ENCODE measurements around the gene TTLL11. TPM values are rescaled to one million over a fixed set of nuclear protein-coding genes. Genes with fewer than 3 reads are reported as not detected.

Gene TTLL11
- total RNA-seq, 6 experiments from 2014 or later = 6.9 to 10.2 (median 8.3) TPM

DNA sequence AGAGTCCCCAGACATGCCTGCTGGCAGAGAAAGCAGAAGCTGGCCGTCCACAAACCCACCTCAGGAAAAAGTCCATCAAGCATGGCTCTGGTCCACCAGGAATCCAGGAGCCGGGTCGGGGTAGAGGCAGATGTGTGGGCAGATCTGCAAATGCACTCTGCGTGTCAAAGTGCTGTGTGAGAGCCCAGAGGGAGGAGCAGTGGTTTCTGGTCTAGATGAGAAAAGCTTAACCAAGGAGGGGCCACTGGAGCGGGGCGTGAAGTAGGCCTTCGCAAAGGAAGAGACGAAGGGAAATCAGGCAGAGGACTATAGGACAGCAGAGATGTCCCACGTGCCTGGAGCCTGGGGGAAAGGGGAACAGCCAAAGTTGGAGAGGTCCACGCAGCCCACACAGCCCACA, 40.0 kb downstream of the TTLL11 start:
- H3K4me1 Mint-ChIP-seq (ENCODE audit: low read depth) = peaks cover 21% of the 10 kb centered on the region
- TF ChIP-seq, protein P1, sequence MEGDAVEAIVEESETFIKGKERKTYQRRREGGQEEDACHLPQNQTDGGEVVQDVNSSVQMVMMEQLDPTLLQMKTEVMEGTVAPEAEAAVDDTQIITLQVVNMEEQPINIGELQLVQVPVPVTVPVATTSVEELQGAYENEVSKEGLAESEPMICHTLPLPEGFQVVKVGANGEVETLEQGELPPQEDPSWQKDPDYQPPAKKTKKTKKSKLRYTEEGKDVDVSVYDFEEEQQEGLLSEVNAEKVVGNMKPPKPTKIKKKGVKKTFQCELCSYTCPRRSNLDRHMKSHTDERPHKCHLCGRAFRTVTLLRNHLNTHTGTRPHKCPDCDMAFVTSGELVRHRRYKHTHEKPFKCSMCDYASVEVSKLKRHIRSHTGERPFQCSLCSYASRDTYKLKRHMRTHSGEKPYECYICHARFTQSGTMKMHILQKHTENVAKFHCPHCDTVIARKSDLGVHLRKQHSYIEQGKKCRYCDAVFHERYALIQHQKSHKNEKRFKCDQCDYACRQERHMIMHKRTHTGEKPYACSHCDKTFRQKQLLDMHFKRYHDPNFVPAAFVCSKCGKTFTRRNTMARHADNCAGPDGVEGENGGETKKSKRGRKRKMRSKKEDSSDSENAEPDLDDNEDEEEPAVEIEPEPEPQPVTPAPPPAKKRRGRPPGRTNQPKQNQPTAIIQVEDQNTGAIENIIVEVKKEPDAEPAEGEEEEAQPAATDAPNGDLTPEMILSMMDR (IDR thresholded peaks at IDR 0.05) = no peak
- no peak for DNase-seq
- H3K4me3 Mint-ChIP-seq = no peak overlapping the region
- no peaks in the 10 kb centered on the region; the same call in 1 of the 2 replicates for H3K27me3 Mint-ChIP-seq (ENCODE audit: insufficient read depth)
- no peaks in the 10 kb centered on the region for H3K9me3 Mint-ChIP-seq
- H3K27ac Mint-ChIP-seq = no peak overlapping the region
- peaks cover 4% of the 10 kb centered on the region; the same call in 1 of the 2 replicates for H3K36me3 Mint-ChIP-seq (ENCODE audit: low read depth)

DNA sequence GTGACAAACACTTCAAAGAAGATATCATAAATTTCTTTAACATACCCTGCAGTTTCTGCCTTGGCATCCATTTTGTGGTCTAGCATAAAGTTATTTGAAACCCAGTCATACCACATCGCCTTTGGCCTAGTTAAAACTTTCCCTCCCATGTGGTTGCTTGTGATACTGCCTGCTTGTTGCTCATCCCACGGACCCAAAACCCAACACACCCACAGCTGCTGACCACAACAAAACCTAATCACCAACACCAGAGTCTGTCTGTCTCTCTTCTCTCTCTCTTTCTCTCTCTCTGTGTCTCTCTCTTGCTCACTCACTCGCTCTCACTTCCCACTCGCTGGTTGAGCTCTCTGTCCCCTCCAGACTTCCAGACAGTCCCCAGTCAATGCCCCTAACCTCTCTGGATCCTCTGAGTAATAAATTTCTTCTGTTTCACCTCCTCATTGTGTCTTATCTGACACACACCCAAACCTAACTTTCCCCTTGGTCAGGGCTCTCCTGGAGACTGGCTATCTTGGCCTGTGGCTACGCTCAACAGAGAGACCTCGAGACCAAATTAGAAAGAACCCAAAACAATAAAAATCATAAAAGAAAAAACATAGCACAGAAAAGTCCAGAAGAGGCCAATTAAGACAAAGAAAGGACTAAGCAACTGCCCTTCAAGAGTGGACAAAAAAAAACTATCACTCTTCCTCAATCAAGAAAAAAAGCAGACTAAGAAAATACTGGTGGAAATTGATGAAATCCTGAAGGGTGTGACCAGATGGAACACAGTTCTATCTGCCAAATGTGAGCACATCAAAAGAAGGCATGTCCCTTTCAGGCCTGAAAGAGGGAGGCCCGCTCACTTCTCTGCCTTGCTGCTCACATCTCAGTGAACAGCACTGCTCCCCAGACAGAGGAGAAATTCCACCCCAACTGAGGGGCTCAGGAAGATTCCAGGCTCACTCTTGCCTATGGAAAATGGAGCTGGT, 41.5 kb downstream of the TTLL11 start:
- Mint-ChIP-seq H3K9me3 (no peaks in the 10 kb centered on the region), H3K27me3 (ENCODE audit: insufficient read depth) (no peaks in the 10 kb centered on the region), H3K36me3 (ENCODE audit: low read depth) (peaks cover 4% of the 10 kb centered on the region; the same call in 1 of the 2 replicates), H3K4me3 (peak overlapping the region; percentile 0; the same call in 1 of the 2 replicates), H3K4me1 (ENCODE audit: low read depth) (peaks cover 16% of the 10 kb centered on the region), H3K27ac (peak overlapping the region; percentile 29; the same call in 1 of the 2 replicates)
- TF ChIP-seq, protein P1 (IDR thresholded peaks at IDR 0.05) = no peak
- DNase-seq = peak; percentile 31

- H3K4me1 Mint-ChIP-seq (ENCODE audit: low read depth) = peaks cover 16% of the 10 kb centered on the region
- H3K9me3 Mint-ChIP-seq = no peaks in the 10 kb centered on the region
- no peak overlapping the region for H3K27ac Mint-ChIP-seq
- DNase-seq = no peak
- TF ChIP-seq, protein P1 (IDR thresholded peaks at IDR 0.05) = no peak
- no peaks in the 10 kb centered on the region for H3K27me3 Mint-ChIP-seq (ENCODE audit: insufficient read depth)
- peaks cover 14% of the 10 kb centered on the region for H3K36me3 Mint-ChIP-seq (ENCODE audit: low read depth)
- no peak overlapping the region for H3K4me3 Mint-ChIP-seq
Observed at GRCh38 chr9:122050167-122050566, 42.9 kb downstream of the TTLL11 start.

DNA sequence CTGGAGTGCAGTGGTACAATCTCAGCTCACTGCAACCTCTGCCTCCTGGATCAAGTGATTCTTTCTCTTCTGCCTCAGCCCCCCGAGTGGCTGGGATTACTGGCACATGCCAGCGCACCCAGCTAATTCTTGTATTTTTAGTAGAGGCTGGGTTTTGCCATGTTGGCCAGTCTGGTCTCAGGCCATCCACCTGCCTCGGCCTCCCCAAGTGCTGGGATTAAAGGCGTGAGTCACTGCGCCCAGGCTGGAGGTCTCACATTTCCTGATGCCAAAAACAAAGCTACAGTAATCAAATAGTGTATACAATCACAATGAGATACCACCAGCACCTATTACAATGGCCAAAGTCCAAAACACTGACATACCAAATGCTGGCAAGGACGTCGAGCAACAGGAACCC, 51.1 kb downstream of the TTLL11 start:
- H3K4me3 Mint-ChIP-seq = no peak overlapping the region
- H3K27ac Mint-ChIP-seq = no peak overlapping the region
- peaks cover 10% of the 10 kb centered on the region for H3K36me3 Mint-ChIP-seq (ENCODE audit: low read depth)
- DNase-seq = no peak
- no peaks in the 10 kb centered on the region for H3K9me3 Mint-ChIP-seq
- H3K27me3 Mint-ChIP-seq (ENCODE audit: insufficient read depth) = no peaks in the 10 kb centered on the region
- H3K4me1 Mint-ChIP-seq (ENCODE audit: low read depth) = peaks cover 31% of the 10 kb centered on the region
- TF ChIP-seq, protein P1 (IDR thresholded peaks at IDR 0.05) = no peak

- H3K4me1 Mint-ChIP-seq (ENCODE audit: low read depth) = peaks cover 40% of the 10 kb centered on the region
- TF ChIP-seq, protein P1 (IDR thresholded peaks at IDR 0.05) = no peak
- no peak for DNase-seq
- H3K27me3 Mint-ChIP-seq (ENCODE audit: insufficient read depth) = no peaks in the 10 kb centered on the region
- H3K4me3 Mint-ChIP-seq = no peak overlapping the region
- peaks cover 2% of the 10 kb centered on the region for H3K36me3 Mint-ChIP-seq (ENCODE audit: low read depth)
- H3K27ac Mint-ChIP-seq = no peak overlapping the region
- no peaks in the 10 kb centered on the region for H3K9me3 Mint-ChIP-seq
Observed at GRCh38 chr9:122040561-122041242, 52.4 kb downstream of the TTLL11 start.
